K562 (cell line): Measurements from ENCODE around the gene HDAC6. TPM values are rescaled to one million over a fixed set of nuclear protein-coding genes. Genes with fewer than 3 reads are reported as not detected.

ENCODE experiments used
- ATAC-seq: fragments of 200-7000 bp; cut with Tn5 transposase; 3 replicates; pipeline ENCODE4 v1.9.1; 2020; ENCODE audit warnings: moderate library complexity
- BruUV-seq: library from RNA; stranded (reverse); fragments of 400-500 nt; replicated peaks from 2 replicates; lab custom pipeline; 2021; lab: Mats Ljungman, UMichigan
- CTCF ChIA-PET: fragments of 300-600 bp; formaldehyde crosslinking; extraction: SDS; loops from one replicate; lab custom pipeline; 2021; ENCODE audit warnings: low intra/inter-chr PET ratio; lab: Yijun Ruan, JAX
- POLR2A ChIA-PET: fragments of 300-600, 350-650 bp; sonication (Branson Sonifier 250); formaldehyde crosslinking; extraction: SDS; loops from one replicate; lab custom pipeline; 2021; ENCODE audit warnings: antibody characterized with exemption, inconsistent platforms; lab: Yijun Ruan, JAX
- DNase-seq, 4 experiments: peaks; one replicate each; pipeline versions ENCODE4 v3.0.0 to v3.0.0-alpha.2; 2011 to 2018; ENCODE audit warnings: low spot score in 3 of 4, mixed read lengths in 3 of 4; ENCODE audit errors: extremely low read depth in 1 of 4
- FAIRE-seq: peaks from 2 replicates; lab custom pipeline; 2011; peaks lifted over from hg19 to GRCh38; lab: Jason Lieb, UNC
- H2AFZ ChIP-seq: 2 replicates; pipeline ENCODE4 v1.6.0; 2011; ENCODE audit warnings: low read depth, low read length, control low read depth, inconsistent platforms
- H3K27ac ChIP-seq: fragments of 200-600 bp; 3 replicates; pipeline ENCODE4 v1.8.0; 2011; ENCODE audit warnings: low read depth, mild to moderate bottlenecking, control low read depth, inconsistent platforms, low read length, moderate library complexity, mixed read lengths; ENCODE audit errors: extremely low read depth
- H3K27me3 ChIP-seq, 2 experiments: fragments of 300-600 bp in 1 of 2; 2 replicates in 1 of 2; 3 replicates in 1 of 2; pipeline versions ENCODE4 v1.6.0 to v1.8.0; 2011; ENCODE audit warnings: inconsistent platforms in 2 of 2, low read length in 2 of 2, mild to moderate bottlenecking in 1 of 2, mixed read lengths in 1 of 2, moderate library complexity in 1 of 2; ENCODE audit not compliant: control insufficient read depth in 2 of 2, insufficient read depth in 2 of 2
- H3K36me3 ChIP-seq: fragments of 300-600 bp; 3 replicates; pipeline ENCODE4 v1.8.0; 2011; ENCODE audit warnings: mild to moderate bottlenecking, low read length, inconsistent platforms; ENCODE audit not compliant: control insufficient read depth, insufficient read depth
- H3K4me1 ChIP-seq, 2 experiments: fragments of 200-600 bp in 1 of 2; replicated peaks in 1 of 2; 2 replicates in 1 of 2; 3 replicates in 1 of 2; pipeline versions ENCODE4 v1.5.1 to v1.8.0; 2011; ENCODE audit warnings: inconsistent platforms in 2 of 2, low read length in 2 of 2, mild to moderate bottlenecking in 1 of 2, mixed read lengths in 1 of 2, moderate library complexity in 1 of 2; ENCODE audit not compliant: control insufficient read depth in 2 of 2, insufficient read depth in 2 of 2
- H3K4me2 ChIP-seq: 2 replicates; pipeline ENCODE4 v1.6.1; 2011; ENCODE audit warnings: low read length, control low read depth, inconsistent platforms, mixed read lengths; ENCODE audit not compliant: insufficient read depth
- H3K4me3 ChIP-seq: fragments of 200-600 bp; sonication (generic), shearing (Covaris generic); 2 replicates; pipeline ENCODE4 v1.5.1; 2016; ENCODE audit warnings: control low read depth, inconsistent platforms
- H3K79me2 ChIP-seq: fragments of 200-600 bp; 3 replicates; pipeline ENCODE4 v1.8.0; 2011; ENCODE audit warnings: low read length, inconsistent platforms; ENCODE audit not compliant: control insufficient read depth, insufficient read depth
- H3K9ac ChIP-seq, 2 experiments: 2 replicates each; pipeline versions ENCODE4 v1.6.0 to v1.6.1; 2011; ENCODE audit warnings: low read depth in 2 of 2, low read length in 2 of 2, control low read depth in 1 of 2, inconsistent platforms in 1 of 2, mild to moderate bottlenecking in 1 of 2, mixed read lengths in 1 of 2; ENCODE audit not compliant: insufficient read depth in 1 of 2
- H3K9me1 ChIP-seq: one replicate; pipeline ENCODE4 v1.6.0; 2011; ENCODE audit warnings: inconsistent platforms, mild to moderate bottlenecking, low read length, moderate library complexity; ENCODE audit not compliant: control insufficient read depth, insufficient read depth
- H3K9me3 ChIP-seq: replicated peaks from 2 replicates; pipeline ENCODE4 v1.5.1; 2011; ENCODE audit warnings: low read depth, low read length, inconsistent platforms; ENCODE audit not compliant: control insufficient read depth, insufficient read depth
- H4K20me1 ChIP-seq: replicated peaks from 2 replicates; pipeline ENCODE4 v1.6.1; 2011; ENCODE audit warnings: low read length, inconsistent platforms, mixed read lengths; ENCODE audit not compliant: control insufficient read depth, insufficient read depth
- CBX1 ChIP-seq: sonication (generic); IDR thresholded peaks from 2 replicates; pipeline ENCODE4 v1.6.1; 2016; ENCODE audit warnings: antibody characterized with exemption, low read depth, mild to moderate bottlenecking
- CHD2 ChIP-seq: IDR thresholded peaks from 2 replicates; pipeline ENCODE4 v1.6.1; 2011; ENCODE audit warnings: low read depth, low read length
- EGR1 ChIP-seq: fragments of 450-650 bp; conservative IDR thresholded peaks from 2 replicates; pipeline ENCODE4 v1.6.1; 2017; ENCODE audit warnings: mild to moderate bottlenecking
- EP300 ChIP-seq: IDR thresholded peaks from 2 replicates; pipeline ENCODE4 v1.6.1; 2012; ENCODE audit warnings: low read length, improper control_type of control experiment
- ID3 ChIP-seq, 2 experiments: fragments of 250-450 bp in 1 of 2; fragments of 450-650 bp in 1 of 2; sonication (Bioruptor Pico) in 1 of 2; IDR thresholded peaks; 2 replicates each; pipeline versions ENCODE4 v1.6.1 to v1.8.0; 2016 to 2021; ENCODE audit warnings: mild to moderate bottlenecking in 2 of 2, moderate library complexity in 2 of 2, missing compliant biosample characterization in 1 of 2, missing genetic modification characterization in 1 of 2
- NCOA1 ChIP-seq: fragments of 450-650 bp; IDR thresholded peaks from 2 replicates; pipeline ENCODE4 v1.6.1; 2016; ENCODE audit warnings: low read depth
- NFIX ChIP-seq: fragments of 250-450 bp; sonication (Bioruptor Pico); IDR thresholded peaks from 2 replicates; pipeline ENCODE4 v1.4.0; 2020; ENCODE audit warnings: low read depth, mild to moderate bottlenecking, moderate library complexity
- NRF1 ChIP-seq, 2 experiments: fragments of 450-650 bp; IDR thresholded peaks in 1 of 2; conservative IDR thresholded peaks in 1 of 2; 2 replicates each; pipeline ENCODE4 v1.6.1; 2014; ENCODE audit warnings: mild to moderate bottlenecking in 2 of 2
- SIRT6 ChIP-seq: IDR thresholded peaks from one replicate; pipeline ENCODE4 v1.6.1; 2012; ENCODE audit warnings: low read depth, mild to moderate bottlenecking, control low read depth, inconsistent platforms, low read length, moderate library complexity
- YY1 ChIP-seq, 3 experiments: IDR thresholded peaks; 2 replicates each; pipeline ENCODE4 v1.6.1; 2011; ENCODE audit warnings: low read length in 2 of 3, mild to moderate bottlenecking in 2 of 3, moderate library complexity in 2 of 3, borderline replicate concordance in 1 of 3, control low read depth in 1 of 3, low read depth in 1 of 3; ENCODE audit not compliant: insufficient read depth in 3 of 3, insufficient replicate concordance in 2 of 3, control insufficient read depth in 1 of 3, insufficient read length in 1 of 3; ENCODE audit errors: extremely low read depth in 1 of 3
- ZMIZ1 ChIP-seq, 2 experiments: fragments of 150-350 bp in 1 of 2; IDR thresholded peaks; 2 replicates each; pipeline ENCODE4 v1.6.1; 2012 to 2016; ENCODE audit warnings: low read depth in 2 of 2, low read length in 2 of 2, mild to moderate bottlenecking in 1 of 2, moderate library complexity in 1 of 2
- ZNF140 ChIP-seq: fragments of 250-450 bp; sonication (Bioruptor Pico); IDR thresholded peaks from 2 replicates; pipeline ENCODE4 v1.8.0; 2021; ENCODE audit warnings: moderate library complexity, mild to moderate bottlenecking, inconsistent platforms
- ZNF212 ChIP-seq: fragments of 450-650 bp; formaldehyde crosslinking; IDR thresholded peaks from 2 replicates; pipeline ENCODE4 v1.4.0; 2020; ENCODE audit warnings: mild to moderate bottlenecking
- ZNF24 ChIP-seq: fragments of 450-650 bp; IDR thresholded peaks from 2 replicates; pipeline ENCODE4 v1.6.1; 2016
- WGBS: fragments of 100-300 bp; shearing (Covaris generic); methylation state at CpG from one replicate; pipeline ENCODE4 v1.1.6; 2016; ENCODE audit warnings: low coverage, mixed read lengths; ENCODE audit not compliant: insufficient coverage; ENCODE audit errors: missing lambda C conversion rate; 5-methylcytosine and 5-hydroxymethylcytosine counted together
- in situ Hi-C: fragments of 300-500 bp; cut with MboI; formaldehyde crosslinking; loops from 4 replicates; pipeline ENCODE4 v1.15.0; 2018; ENCODE audit warnings: inconsistent platforms, mixed read lengths
- intact Hi-C: fragments of 100-400 bp; cut with micrococcal nuclease; formaldehyde crosslinking; loops from 2 replicates; pipeline ENCODE4 v1.14.2; 2022
- polyA plus RNA-seq, 8 experiments: library from polyadenylated mRNA; depleted of rRNA in 4 of 8; stranded (reverse) in 5 of 8; unstranded in 3 of 8; fragments of >200 nt; fragmentation: Nextera tagmentation in 2 of 8; fragmentation: Illumina TruSeq in 1 of 8; extraction: Ambion mirVana in 2 of 8; extraction: Trizol in 1 of 8; gene quantifications; 2 replicates each; pipeline versions ENCODE4 v1.2.1 to v1.2.3, GENCODE V29; 2011 to 2014; ENCODE audit warnings: inconsistent platforms in 1 of 8, missing spikeins in 1 of 8
- total RNA-seq, 7 experiments: library from RNA; depleted of rRNA in 6 of 7; stranded (reverse); fragments of >200 nt in 6 of 7; fragmentation: Illumina TruSeq in 2 of 7; extraction: Trizol in 2 of 7; gene quantifications; 2 replicates each; pipeline versions ENCODE4 v1.2.1 to v1.2.3, GENCODE V29; 2011 to 2021; ENCODE audit warnings: low replicate concordance in 1 of 7

HDAC6 gene
- total and polyA plus RNA-seq, 9 of the 15 experiments (the other 6 are each of a cell fraction or from before 2014, with no cell fraction given), result 29.9 to 101 (median 71.2) TPM

- Histone ChIP-seq H3K9me3 (no peaks in the 10 kb centered on the region), H3K9ac (peak overlapping the region; percentile 49 to 94; a peak in 3 of 4 replicates), H3K4me2 (peak overlapping the region; percentile 93), H4K20me1 (no peaks in the 10 kb centered on the region), H3K27ac (peak overlapping the region; percentile 76), H3K27me3 (no peaks in the 10 kb centered on the region), H3K4me1 (peaks cover 32 to 55% of the 10 kb centered on the region in 2 experiments; a peak in 4 of 5 replicates), H3K4me3 (0 out of 2 replicates have a peak overlapping the region, but pooled peaks have one; percentile 75), H2AFZ (peak overlapping the region; percentile 56; the same call in 1 of the 2 replicates), H3K9me1 (no peaks in the 10 kb centered on the region), H3K79me2 (peaks cover 78% of the 10 kb centered on the region), H3K36me3 (peaks cover 20% of the 10 kb centered on the region; the same call in 1 of the 3 replicates)
- no CpG with 5 or more reads among the region's 1 CpG for WGBS
- ChIA-PET CTCF (no interaction called here), POLR2A (interaction anchor here (1.0 kb wide), 1 partner anchor 113 kb away, joined by 8 read pairs; the partner anchor contains the start of genes PQBP1 and TIMM17B)
- BruUV-seq, result no TSS peak
- FAIRE-seq (no peak), DNase-seq (no peak), ATAC-seq (peak; percentile 4; the same call in 2 of the 3 replicates)
- TF ChIP-seq EGR1 (no peak), ZNF24 (no peak), EP300 (no peak), YY1 (IDR thresholded peaks at IDR 0.05; ENCODE audit: borderline replicate concordance in 1 of 3, control insufficient read depth in 1 of 3, extremely low read depth in 1 of 3, insufficient read depth in 3 of 3, insufficient read length in 1 of 3, insufficient replicate concordance in 2 of 3, low read depth in 1 of 3, low read length in 2 of 3) (no peak), ZNF140 (no peak), ZNF212 (no peak), SIRT6 (no peak), CBX1 (no peak), NCOA1 (no peak), NFIX (no peak), ID3 (CRISPR knock-in tag; IDR thresholded peaks at IDR 0.05) (no peak), ID3 (tag; IDR thresholded peaks at IDR 0.05) (no peak), NRF1 (conservative IDR thresholded peaks at IDR 0.05 in 1 of 2, IDR thresholded peaks at IDR 0.05 in 1 of 2) (no peak), CHD2 (no peak), ZMIZ1 (IDR thresholded peaks at IDR 0.05; ENCODE audit: low read depth in 2 of 2, low read length in 2 of 2) (no peak)
- in situ Hi-C loops, result no loop called here
- intact Hi-C loops, result loop anchor here (5.0 kb wide), 1 partner anchor 88 kb away; the partner anchor contains the start of gene SUV39H1
Measured at GRCh38 chrX:48785186-48785539, 16.7 kb upstream of the HDAC6 start.
